Activated naive CD4-positive, alpha-beta T cell treated with anti-CD3 and anti-CD28 coated beads for 36 hours (primary cell): ENCODE data around the gene OR10H5. TPM values are rescaled to one million over a fixed set of nuclear protein-coding genes. Genes with fewer than 3 reads are reported as not detected.
A peak's percentile ranks its signal among the peaks of the same experiment; 100 is the strongest.
"Not testable (repeated sequence)": the region's sequence is repeated elsewhere in the genome, so short reads cannot be mapped to it uniquely, and the experiment has no call there.

ENCODE experiments used
- CTCF ChIA-PET: fragments of 350-600 bp; sonication (Branson Sonifier 250); formaldehyde crosslinking; loops from one replicate; lab custom pipeline; 2021; ENCODE audit warnings: antibody characterized with exemption; lab: Charles Lee
- DNase-seq: peaks from one replicate; pipeline ENCODE4 v3.0.0-alpha.2; 2020
- H3K27ac Mint-ChIP-seq: one replicate; pipeline ENCODE4 v1.8.0; 2021; ENCODE audit warnings: mild to moderate bottlenecking, mixed read lengths
- H3K27me3 Mint-ChIP-seq: one replicate; pipeline ENCODE4 v1.8.0; 2021; ENCODE audit warnings: low read depth, mixed read lengths
- H3K36me3 Mint-ChIP-seq: one replicate; pipeline ENCODE4 v1.8.0; 2021; ENCODE audit warnings: low read depth, mixed read lengths
- H3K4me1 Mint-ChIP-seq: one replicate; pipeline ENCODE4 v1.8.0; 2021; ENCODE audit warnings: low read depth, mixed read lengths
- H3K4me3 Mint-ChIP-seq: one replicate; pipeline ENCODE4 v1.8.0; 2021; ENCODE audit warnings: mild to moderate bottlenecking, moderate library complexity, mixed read lengths
- H3K9me3 Mint-ChIP-seq: one replicate; pipeline ENCODE4 v1.8.0; 2021; ENCODE audit warnings: mixed read lengths
- intact Hi-C: fragments of 100-400 bp; cut with micrococcal nuclease; formaldehyde crosslinking; loops from one replicate; pipeline ENCODE4 v1.15.1; 2023
- total RNA-seq, 2 experiments: library from RNA; stranded (reverse); gene quantifications; one replicate each; pipeline ENCODE4 v1.2.3, GENCODE V29; 2021

OR10H5 gene
- total RNA-seq, 2 experiments from 2014 or later, result not detected

DNA sequence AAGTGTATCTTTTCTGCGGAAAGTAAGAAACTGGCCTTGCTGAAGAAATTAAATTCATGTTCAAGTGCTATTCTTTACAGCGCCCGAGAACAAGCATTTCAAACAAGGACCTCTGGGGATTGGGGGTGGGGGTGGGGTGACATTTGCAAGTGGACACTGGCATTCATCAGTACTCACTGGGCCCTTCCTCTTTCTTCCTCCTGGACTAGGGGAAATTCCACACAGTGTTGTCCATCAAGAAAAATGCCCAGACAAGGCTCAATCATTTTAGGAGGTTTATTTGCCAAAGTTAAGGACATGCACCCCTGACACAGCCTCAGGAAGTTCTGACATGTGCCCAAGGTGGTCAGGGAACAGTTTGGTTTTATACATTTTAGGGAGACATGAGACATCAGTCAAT is 50.9 kb downstream of the OR10H5 start:
- Mint-ChIP-seq H3K27ac (no peak overlapping the region), H3K27me3 (no peaks in the 10 kb centered on the region), H3K36me3 (no peaks in the 10 kb centered on the region), H3K4me3 (no peak overlapping the region), H3K4me1 (peaks cover 19% of the 10 kb centered on the region), H3K9me3 (no peaks in the 10 kb centered on the region)
- CTCF ChIA-PET, result interaction anchor here (0.5 kb wide), 1 partner anchor 422 kb away, joined by 7 read pairs; no protein-coding TSS in a partner anchor
- intact Hi-C loops, result loop anchor here (5.0 to 10.0 kb wide), 4 partner anchors 359 to 714 kb away; partner anchors contain the start of genes AP1M1, C19orf44 and CALR3
- no peak for DNase-seq

DNA sequence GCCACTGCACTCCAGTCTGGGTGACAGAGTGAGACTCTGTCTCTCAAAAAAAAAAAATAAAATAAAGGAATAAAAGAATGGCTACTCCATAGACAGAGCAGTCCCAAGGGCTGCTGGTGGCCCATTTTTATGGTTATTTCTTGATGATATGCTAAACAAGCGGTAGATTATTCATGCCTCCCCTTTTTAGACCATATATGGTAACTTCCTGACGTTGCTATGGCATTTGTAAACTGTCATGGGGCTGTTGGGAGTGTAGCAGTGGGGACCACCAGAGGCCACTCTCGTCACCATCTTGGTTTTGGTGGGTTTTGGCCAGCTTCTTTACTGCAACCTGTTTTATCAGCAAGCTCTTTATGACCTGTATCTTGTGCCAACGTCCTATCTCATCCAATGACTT is 52.4 kb downstream of the OR10H5 start:
- peaks cover 29% of the 10 kb centered on the region for H3K4me1 Mint-ChIP-seq
- intact Hi-C loops, result loop anchor here (5.0 to 10.0 kb wide), 4 partner anchors 357 to 715 kb away; partner anchors contain the start of genes AP1M1, C19orf44 and CALR3

DNA sequence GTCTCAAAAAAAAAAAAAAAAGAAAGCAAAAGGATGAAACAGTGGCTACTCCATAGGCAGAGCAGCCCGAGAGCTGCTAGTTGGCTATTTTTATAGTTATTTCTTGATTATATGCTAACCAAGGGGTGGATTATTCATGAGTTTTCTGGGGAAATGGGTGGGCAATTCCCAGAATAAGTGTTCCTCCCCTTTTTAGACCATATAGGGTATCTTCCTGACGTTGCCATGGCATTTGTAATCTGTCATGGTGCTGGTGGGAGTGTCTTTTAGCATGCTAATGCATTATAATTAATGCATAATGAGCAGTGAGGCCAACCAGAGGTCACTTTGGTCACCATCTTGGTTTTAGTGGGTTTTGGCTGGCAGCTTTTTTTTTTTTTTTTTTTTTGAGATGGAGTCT is 53.4 kb downstream of the OR10H5 start:
- Mint-ChIP-seq H3K27me3 (no peaks in the 10 kb centered on the region), H3K4me3 (no peak overlapping the region)
- intact Hi-C loops, result no loop called here

More for the DNA sequence above, 52.4 kb downstream of the OR10H5 start:
- not testable (repeated sequence) for H3K36me3 Mint-ChIP-seq, H3K9me3 Mint-ChIP-seq, DNase-seq, H3K4me3 Mint-ChIP-seq, H3K27me3 Mint-ChIP-seq, H3K27ac Mint-ChIP-seq
- CTCF ChIA-PET, result interaction anchor here (0.6 kb wide), 2 partner anchors 613 to 1771 kb away, joined by 5 to 6 read pairs; no protein-coding TSS in a partner anchor

DNA sequence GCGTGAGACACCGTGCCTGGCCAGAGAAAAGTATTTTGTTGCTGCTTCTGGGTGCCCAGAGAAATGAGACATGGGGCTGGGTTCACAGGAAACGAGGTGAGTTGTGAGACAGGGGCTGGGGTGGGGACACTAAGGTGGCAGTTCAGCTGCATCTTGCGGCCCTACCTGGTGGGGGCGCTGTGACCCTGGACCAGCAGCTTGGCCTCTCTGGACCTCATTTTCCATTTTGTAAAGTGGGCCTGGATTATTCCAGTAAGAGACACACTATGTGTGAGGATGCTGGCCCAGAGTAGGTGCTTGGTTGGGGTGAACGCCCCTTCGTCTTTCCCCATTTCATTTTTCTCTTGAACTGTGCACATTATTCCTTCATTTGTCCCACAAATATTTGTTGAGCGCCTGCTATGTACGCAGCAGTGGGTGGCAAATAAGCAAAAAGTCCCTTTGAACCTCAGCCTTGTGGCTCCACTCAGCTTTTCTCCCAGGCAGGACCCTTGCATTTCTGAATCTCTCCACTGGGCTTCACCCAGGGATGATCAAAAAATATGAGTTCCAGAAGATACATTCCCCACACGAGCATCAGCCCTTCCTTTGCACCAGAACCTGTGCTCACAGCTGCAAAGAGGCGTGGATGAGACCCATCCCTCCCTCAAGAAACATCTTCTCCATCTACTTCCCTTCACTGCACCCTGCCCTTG is 54.6 kb downstream of the OR10H5 start:
- peak; percentile 22 for DNase-seq
- CTCF ChIA-PET, result no interaction called here
- no peak overlapping the region for H3K27ac Mint-ChIP-seq
- no peaks in the 10 kb centered on the region for H3K36me3 Mint-ChIP-seq
- peaks cover 33% of the 10 kb centered on the region for H3K4me1 Mint-ChIP-seq
- H3K27me3 Mint-ChIP-seq, result no peaks in the 10 kb centered on the region
- H3K9me3 Mint-ChIP-seq, result no peaks in the 10 kb centered on the region
- intact Hi-C loops, result no loop called here
- no peak overlapping the region for H3K4me3 Mint-ChIP-seq

More for the DNA sequence above, 53.4 kb downstream of the OR10H5 start:
- DNase-seq, result no peak
- CTCF ChIA-PET, result interaction anchor here (0.6 kb wide), 1 partner anchor 1772 kb away, joined by 5 read pairs; no protein-coding TSS in a partner anchor
- H3K36me3 Mint-ChIP-seq, result no peaks in the 10 kb centered on the region
- H3K27ac Mint-ChIP-seq, result no peak overlapping the region
- H3K4me1 Mint-ChIP-seq, result peaks cover 32% of the 10 kb centered on the region
- no peaks in the 10 kb centered on the region for H3K9me3 Mint-ChIP-seq

DNA sequence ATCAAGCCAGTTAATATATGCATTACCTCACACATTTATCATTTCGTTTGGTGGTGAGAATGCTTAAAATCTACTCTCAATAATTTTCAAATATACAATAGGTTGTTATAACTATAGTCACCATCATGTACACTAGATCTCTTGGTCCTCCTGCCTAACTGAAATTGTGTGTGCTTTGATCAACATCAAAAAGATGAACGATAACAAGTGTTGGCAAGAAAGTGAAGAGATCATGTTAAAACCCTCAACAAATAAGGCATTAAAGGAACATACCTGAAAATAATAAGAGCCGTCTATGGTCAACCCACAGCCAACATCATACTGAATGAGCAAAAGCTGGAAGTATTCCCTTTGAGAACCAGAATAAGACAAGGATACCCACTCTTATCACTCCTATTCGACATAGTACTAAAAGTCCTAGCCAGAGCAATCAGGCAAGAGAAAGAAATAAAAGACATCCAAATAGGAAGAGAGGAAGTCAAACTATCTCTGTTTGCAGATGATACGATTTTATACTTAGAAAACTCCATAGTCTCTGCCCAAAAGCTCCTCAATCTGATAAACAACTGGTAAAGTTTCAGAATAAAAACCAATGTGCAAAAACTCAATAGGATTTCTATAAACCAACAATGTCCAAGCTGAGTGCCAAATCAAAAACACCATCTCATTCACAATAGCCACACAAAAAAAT is 55.9 kb downstream of the OR10H5 start:
- CTCF ChIA-PET, result no interaction called here
- no peaks in the 10 kb centered on the region for H3K27me3 Mint-ChIP-seq
- DNase-seq, result no peak
- no peak overlapping the region for H3K4me3 Mint-ChIP-seq
- no peak overlapping the region for H3K27ac Mint-ChIP-seq
- intact Hi-C loops, result no loop called here
- H3K36me3 Mint-ChIP-seq, result no peaks in the 10 kb centered on the region
- peaks cover 27% of the 10 kb centered on the region for H3K4me1 Mint-ChIP-seq
- H3K9me3 Mint-ChIP-seq, result no peaks in the 10 kb centered on the region

DNA sequence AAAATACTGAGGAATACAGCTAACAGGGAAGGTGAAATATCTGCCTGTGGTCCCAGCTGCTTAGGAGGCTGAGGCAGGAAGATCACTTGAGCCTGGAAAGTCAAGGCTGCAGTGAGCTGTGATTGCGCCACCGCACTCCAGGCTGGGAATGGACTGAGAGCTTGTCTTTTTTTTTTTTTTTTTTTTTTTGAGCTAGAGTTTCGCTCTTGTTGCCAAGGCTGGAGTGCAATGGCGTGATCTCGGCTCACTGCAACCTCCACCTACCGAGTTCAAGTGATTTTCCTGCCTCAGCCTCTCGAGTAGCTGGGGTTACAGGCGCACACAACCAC is 56.4 kb downstream of the OR10H5 start:
- H3K27ac Mint-ChIP-seq, H3K4me3 Mint-ChIP-seq, DNase-seq, intact Hi-C loops, H3K27me3 Mint-ChIP-seq, H3K36me3 Mint-ChIP-seq, H3K9me3 Mint-ChIP-seq: not testable (repeated sequence)
- H3K4me1 Mint-ChIP-seq, result peaks cover 24% of the 10 kb centered on the region
- CTCF ChIA-PET, result interaction anchor here (0.6 kb wide), 1 partner anchor 544 kb away, joined by 5 read pairs; no protein-coding TSS in a partner anchor

DNA sequence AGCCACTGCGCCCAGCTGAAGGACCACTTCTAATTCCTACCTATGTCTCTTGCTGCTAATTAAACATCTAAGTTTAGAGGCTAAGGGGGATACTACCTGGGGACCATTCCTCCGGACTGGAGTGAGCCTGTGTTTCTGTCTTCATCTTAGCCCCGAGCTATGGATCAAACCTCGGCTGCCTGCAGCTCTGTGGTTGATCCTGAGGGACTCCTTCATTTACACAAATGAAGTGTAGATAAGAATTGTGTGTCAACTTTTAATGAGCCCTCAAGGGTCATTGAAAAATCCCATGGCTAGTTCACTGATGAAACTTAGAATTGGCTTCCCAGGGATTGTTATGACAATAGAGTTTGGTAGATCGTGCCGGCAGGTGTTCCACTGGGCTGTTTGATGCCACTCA is 59.5 kb downstream of the OR10H5 start:
- CTCF ChIA-PET, result no interaction called here
- H3K27me3 Mint-ChIP-seq, result no peaks in the 10 kb centered on the region
- no peak overlapping the region for H3K27ac Mint-ChIP-seq
- no peaks in the 10 kb centered on the region for H3K9me3 Mint-ChIP-seq
- no peaks in the 10 kb centered on the region for H3K36me3 Mint-ChIP-seq
- intact Hi-C loops, result no loop called here
- no peak for DNase-seq
- no peak overlapping the region for H3K4me3 Mint-ChIP-seq
- peaks cover 24% of the 10 kb centered on the region for H3K4me1 Mint-ChIP-seq

DNA sequence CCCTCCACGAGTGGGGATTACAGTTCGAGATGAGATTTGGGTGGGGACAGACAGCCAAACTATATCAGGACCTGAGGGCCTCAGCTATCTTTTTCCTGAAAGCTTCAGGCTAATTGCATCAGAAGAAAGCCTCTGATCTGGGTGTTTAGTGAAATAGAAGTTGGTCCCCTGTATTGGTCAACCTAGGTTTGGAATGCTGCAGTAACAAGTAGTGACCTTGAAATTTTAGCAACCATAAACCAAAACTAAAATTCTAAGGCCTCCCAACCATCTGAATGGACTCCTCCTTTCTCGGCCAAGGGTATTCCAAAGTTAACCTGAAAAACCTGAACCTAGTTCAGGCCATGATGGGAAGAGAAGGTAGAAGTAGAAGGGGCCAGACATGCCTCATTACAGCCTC is 62.9 kb downstream of the OR10H5 start:
- CTCF ChIA-PET, result interaction anchor here (0.6 kb wide), 1 partner anchor 379 kb away, joined by 3 read pairs; no protein-coding TSS in a partner anchor
- Mint-ChIP-seq H3K27me3 (no peaks in the 10 kb centered on the region), H3K4me3 (no peak overlapping the region), H3K36me3 (no peaks in the 10 kb centered on the region), H3K27ac (no peak overlapping the region), H3K9me3 (no peaks in the 10 kb centered on the region), H3K4me1 (peaks cover 3% of the 10 kb centered on the region)
- no peak for DNase-seq
- intact Hi-C loops, result no loop called here

Other genes with a start within 250 kb of the OR10H5 start
- not detected for gene CYP4F8, start 172.4 kb upstream of the OR10H5 start, total RNA-seq
- gene CYP4F3, start 146.8 kb upstream of the OR10H5 start, total RNA-seq, result under 1 TPM; 0.62 to 0.76 TPM
- not detected for gene CYP4F12, start 114.6 kb upstream of the OR10H5 start, total RNA-seq
- gene OR10H2, start 59.6 kb upstream of the OR10H5 start, total RNA-seq, result not detected
- gene OR10H3, start 49.7 kb upstream of the OR10H5 start, total RNA-seq, result not detected
- gene OR10H1, start 28.0 kb downstream of the OR10H5 start, total RNA-seq, result not detected
- gene CYP4F2, start 110.4 kb downstream of the OR10H5 start, total RNA-seq, result under 1 TPM in 1 of 2 experiments, not detected in 1; 0.24 TPM
- gene CYP4F11, start 146.9 kb downstream of the OR10H5 start, total RNA-seq, result not detected
- gene OR10H4, start 161.3 kb downstream of the OR10H5 start, total RNA-seq, result not detected